Neural progenitor cell (in vitro differentiated cells): ENCODE data around the gene RERE. TPM values are rescaled to one million over a fixed set of nuclear protein-coding genes. Genes with fewer than 3 reads are reported as not detected.

Experiments
- DNase-seq: peaks from one replicate; pipeline ENCODE4 v3.0.0-alpha.2; 2016; ENCODE audit warnings: low spot score
- H2AFZ ChIP-seq: fragments of 200-600 bp; sonication (generic); replicated peaks from 2 replicates; pipeline ENCODE4 v1.6.1; 2016; ENCODE audit warnings: antibody characterized with exemption
- H3F3A ChIP-seq: fragments of 200-600 bp; sonication (generic); 2 replicates; pipeline ENCODE4 v1.6.1; 2016; ENCODE audit warnings: antibody characterized with exemption, low read depth
- H3K27ac ChIP-seq: fragments of 200-600 bp; sonication (generic); 2 replicates; pipeline ENCODE4 v1.5.1; 2016; ENCODE audit warnings: mild to moderate bottlenecking
- H3K27me3 ChIP-seq: fragments of 200-600 bp; sonication (generic); 2 replicates; pipeline ENCODE4 v1.6.1; 2016; ENCODE audit warnings: mild to moderate bottlenecking, moderate library complexity
- H3K36me3 ChIP-seq: fragments of 200-600 bp; sonication (generic); 2 replicates; pipeline ENCODE4 v1.5.1; 2016
- H3K4me1 ChIP-seq: fragments of 200-600 bp; sonication (generic); 2 replicates; pipeline ENCODE4 v1.6.1; 2016; ENCODE audit warnings: mixed run types
- H3K4me2 ChIP-seq: fragments of 200-600 bp; sonication (generic); 2 replicates; pipeline ENCODE4 v1.6.1; 2016
- H3K4me3 ChIP-seq: fragments of 200-600 bp; sonication (generic); 2 replicates; pipeline ENCODE4 v1.5.1; 2016
- H3K79me2 ChIP-seq: fragments of 200-600 bp; sonication (generic); 2 replicates; pipeline ENCODE4 v1.6.1; 2016; ENCODE audit warnings: low read depth
- H3K9ac ChIP-seq: fragments of 200-600 bp; sonication (generic); 2 replicates; pipeline ENCODE4 v1.6.1; 2016
- H3K9me3 ChIP-seq: fragments of 200-600 bp; sonication (generic); 2 replicates; pipeline ENCODE4 v1.5.1; 2016; ENCODE audit warnings: low read depth
- H4K20me1 ChIP-seq: fragments of 200-600 bp; sonication (generic); 2 replicates; pipeline ENCODE4 v1.6.1; 2016; ENCODE audit warnings: low read depth
- H3K27ac Mint-ChIP-seq: 3 replicates; pipeline ENCODE4 v1.8.0; 2021; ENCODE audit warnings: mixed read lengths
- H3K27me3 Mint-ChIP-seq: 2 replicates; pipeline ENCODE4 v1.8.0; 2022; ENCODE audit warnings: low read depth, mild to moderate bottlenecking, inconsistent platforms, moderate library complexity, mixed read lengths; ENCODE audit not compliant: insufficient read depth
- H3K36me3 Mint-ChIP-seq: 3 replicates; pipeline ENCODE4 v1.8.0; 2021; ENCODE audit warnings: mixed read lengths
- H3K4me1 Mint-ChIP-seq: 3 replicates; pipeline ENCODE4 v1.8.0; 2021; ENCODE audit warnings: mixed read lengths
- H3K4me3 Mint-ChIP-seq: 3 replicates; pipeline ENCODE4 v1.8.0; 2021; ENCODE audit warnings: mild to moderate bottlenecking, moderate library complexity, mixed read lengths
- H3K9me3 Mint-ChIP-seq: 3 replicates; pipeline ENCODE4 v1.8.0; 2020; ENCODE audit warnings: mixed read lengths
- CTCF ChIP-seq: fragments of 200-600 bp; sonication (generic); IDR thresholded peaks from 2 replicates; pipeline ENCODE4 v1.5.1; 2017; ENCODE audit warnings: antibody characterized with exemption, mild to moderate bottlenecking
- EZH2 ChIP-seq: fragments of 200-600 bp; sonication (generic); IDR thresholded peaks from 2 replicates; pipeline ENCODE4 v1.6.1; 2017; ENCODE audit warnings: antibody characterized with exemption, mild to moderate bottlenecking, moderate library complexity
- EZH2phosphoT487 ChIP-seq: fragments of 200-600 bp; sonication (generic); IDR thresholded peaks from 2 replicates; pipeline ENCODE4 v1.6.1; 2017; ENCODE audit warnings: antibody characterized with exemption
- total RNA-seq: library from RNA; depleted of rRNA; stranded (reverse); fragments of >200 nt; gene quantifications from 2 replicates; pipeline ENCODE4 v1.2.3, GENCODE V29; 2015; ENCODE audit warnings: low replicate concordance

RERE gene
- total RNA-seq, 1 donor from 2014 or later = 29.8 TPM

- Mint-ChIP-seq H3K9me3 (peaks cover 2% of the 10 kb centered on the region), H3K27ac (no peak overlapping the region), H3K27me3 (no peaks in the 10 kb centered on the region), H3K36me3 (peaks cover 19% of the 10 kb centered on the region), H3K4me3 (no peak overlapping the region), H3K4me1 (peaks cover 3% of the 10 kb centered on the region)
- no peaks in the 10 kb centered on the region for H3K27me3 ChIP-seq
- H3K4me2 ChIP-seq = no peak overlapping the region
- peaks cover 73% of the 10 kb centered on the region for H4K20me1 ChIP-seq
- H3K36me3 ChIP-seq = no peaks in the 10 kb centered on the region
- peak overlapping the region; percentile 53 for H3K27ac ChIP-seq
- H3K4me3 ChIP-seq = no peak overlapping the region
- no peak for DNase-seq
- no peaks in the 10 kb centered on the region for H3K9me3 ChIP-seq
- H3K9ac ChIP-seq = no peak overlapping the region
- H3F3A ChIP-seq = peaks cover 9% of the 10 kb centered on the region
- H3K4me1 ChIP-seq = peaks cover 28% of the 10 kb centered on the region
- no peak overlapping the region for H2AFZ ChIP-seq
- H3K79me2 ChIP-seq = peaks cover 100% of the 10 kb centered on the region
- no peak for TF ChIP-seq EZH2
Measured at GRCh38 chr1:8660411-8660828, 157.0 kb downstream of the RERE start.

- DNase-seq = no peak
- H2AFZ ChIP-seq = no peak overlapping the region
- peaks cover 96% of the 10 kb centered on the region for H3K79me2 ChIP-seq
- H3K27me3 ChIP-seq = no peaks in the 10 kb centered on the region
- Mint-ChIP-seq H3K27ac (no peak overlapping the region), H3K9me3 (peaks cover 2% of the 10 kb centered on the region), H3K4me3 (no peak overlapping the region), H3K4me1 (peaks cover 7% of the 10 kb centered on the region), H3K36me3 (peaks cover 21% of the 10 kb centered on the region), H3K27me3 (no peaks in the 10 kb centered on the region)
- no peak overlapping the region for H3K4me3 ChIP-seq
- peaks cover 9% of the 10 kb centered on the region for H3F3A ChIP-seq
- H3K36me3 ChIP-seq = no peaks in the 10 kb centered on the region
- H3K27ac ChIP-seq = no peak overlapping the region
- peaks cover 23% of the 10 kb centered on the region for H3K4me1 ChIP-seq
- H3K4me2 ChIP-seq = no peak overlapping the region
- no peaks in the 10 kb centered on the region for H3K9me3 ChIP-seq
- H4K20me1 ChIP-seq = peaks cover 66% of the 10 kb centered on the region
- H3K9ac ChIP-seq = no peak overlapping the region
- TF ChIP-seq EZH2phosphoT487 (no peak), CTCF (no peak), EZH2 (no peak)
Measured at GRCh38 chr1:8659593-8659992, 157.8 kb downstream of the RERE start.

GRCh38 chr1:8653878-8654277 is 163.6 kb downstream of the RERE start:
- H3K9me3 Mint-ChIP-seq = peaks cover 2% of the 10 kb centered on the region
- H3K4me3 ChIP-seq = no peak overlapping the region
- no peak overlapping the region for H3K9ac ChIP-seq
- no peaks in the 10 kb centered on the region for H3K27me3 Mint-ChIP-seq
- peaks cover 65% of the 10 kb centered on the region for H4K20me1 ChIP-seq
- H3F3A ChIP-seq = no peaks in the 10 kb centered on the region
- no peak overlapping the region for H3K4me2 ChIP-seq
- no peak for TF ChIP-seq CTCF
- TF ChIP-seq EZH2 = no peak
- TF ChIP-seq EZH2phosphoT487 = no peak
- peaks cover 27% of the 10 kb centered on the region for H3K36me3 Mint-ChIP-seq
- peaks cover 14% of the 10 kb centered on the region for H3K4me1 ChIP-seq
- peak overlapping the region; percentile 11 for H3K27ac Mint-ChIP-seq
- DNase-seq = no peak
- no peak overlapping the region for H3K4me3 Mint-ChIP-seq
- no peaks in the 10 kb centered on the region for H3K27me3 ChIP-seq
- no peak overlapping the region for H3K27ac ChIP-seq
- peaks cover 96% of the 10 kb centered on the region for H3K79me2 ChIP-seq
- H3K4me1 Mint-ChIP-seq = peaks cover 42% of the 10 kb centered on the region
- no peaks in the 10 kb centered on the region for H3K36me3 ChIP-seq
- H3K9me3 ChIP-seq = no peaks in the 10 kb centered on the region
- H2AFZ ChIP-seq = no peak overlapping the region

DNA sequence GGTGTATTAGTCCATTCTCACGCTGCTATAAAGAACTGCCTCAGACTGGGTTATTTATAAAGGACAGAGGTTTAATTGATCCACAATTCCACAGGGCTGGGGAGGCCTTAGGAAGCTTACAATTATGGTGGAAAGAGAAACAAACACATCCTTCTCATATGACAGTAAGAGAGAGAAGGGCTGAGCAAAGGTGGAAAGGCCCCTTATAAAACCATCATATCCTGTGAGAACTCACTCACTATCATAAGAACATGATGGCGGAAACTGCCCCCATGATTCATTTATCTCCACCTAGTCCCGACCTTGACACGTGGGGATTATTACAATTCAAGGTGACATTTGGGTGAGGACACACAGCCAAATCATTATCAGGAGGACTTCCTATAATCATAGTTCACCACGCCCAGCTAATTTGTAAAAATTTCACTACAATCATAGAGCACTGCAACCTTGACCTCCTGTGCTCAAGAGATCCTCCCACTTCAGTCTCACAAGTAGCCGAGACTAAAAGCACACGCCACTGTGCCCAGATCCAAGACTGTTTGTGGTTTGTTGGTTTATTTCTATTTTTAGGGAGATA is 164.9 kb downstream of the RERE start:
- Histone ChIP-seq H3K27me3 (no peaks in the 10 kb centered on the region), H3K36me3 (no peaks in the 10 kb centered on the region), H4K20me1 (peaks cover 76% of the 10 kb centered on the region), H3F3A (no peaks in the 10 kb centered on the region), H3K4me2 (no peak overlapping the region), H3K9ac (no peak overlapping the region), H3K4me3 (no peak overlapping the region), H3K27ac (no peak overlapping the region), H2AFZ (no peak overlapping the region), H3K4me1 (peaks cover 14% of the 10 kb centered on the region), H3K79me2 (peaks cover 96% of the 10 kb centered on the region), H3K9me3 (no peaks in the 10 kb centered on the region)
- peak overlapping the region; percentile 72 for H3K27ac Mint-ChIP-seq
- no peak overlapping the region for H3K4me3 Mint-ChIP-seq
- H3K36me3 Mint-ChIP-seq = peaks cover 20% of the 10 kb centered on the region
- peaks cover 48% of the 10 kb centered on the region for H3K4me1 Mint-ChIP-seq
- no peak for TF ChIP-seq CTCF
- no peak for TF ChIP-seq EZH2
- no peak for TF ChIP-seq EZH2phosphoT487
- no peaks in the 10 kb centered on the region for H3K9me3 Mint-ChIP-seq
- H3K27me3 Mint-ChIP-seq = no peaks in the 10 kb centered on the region
- no peak for DNase-seq
